Activated T-helper 1 cell treated with anti-CD3 and anti-CD28 coated beads, Interleukin-2, amount 50 U/mL, for 16 hours (primary cell): ENCODE results near the gene CCR5AS.

Experiments used
- DNase-seq, 2 donors: peaks; one replicate each; pipeline ENCODE4 v3.0.0-alpha.2; 2020; ENCODE audit warnings: low read depth in 1 of 2, low spot score in 1 of 2

The CCR5AS gene

DNA sequence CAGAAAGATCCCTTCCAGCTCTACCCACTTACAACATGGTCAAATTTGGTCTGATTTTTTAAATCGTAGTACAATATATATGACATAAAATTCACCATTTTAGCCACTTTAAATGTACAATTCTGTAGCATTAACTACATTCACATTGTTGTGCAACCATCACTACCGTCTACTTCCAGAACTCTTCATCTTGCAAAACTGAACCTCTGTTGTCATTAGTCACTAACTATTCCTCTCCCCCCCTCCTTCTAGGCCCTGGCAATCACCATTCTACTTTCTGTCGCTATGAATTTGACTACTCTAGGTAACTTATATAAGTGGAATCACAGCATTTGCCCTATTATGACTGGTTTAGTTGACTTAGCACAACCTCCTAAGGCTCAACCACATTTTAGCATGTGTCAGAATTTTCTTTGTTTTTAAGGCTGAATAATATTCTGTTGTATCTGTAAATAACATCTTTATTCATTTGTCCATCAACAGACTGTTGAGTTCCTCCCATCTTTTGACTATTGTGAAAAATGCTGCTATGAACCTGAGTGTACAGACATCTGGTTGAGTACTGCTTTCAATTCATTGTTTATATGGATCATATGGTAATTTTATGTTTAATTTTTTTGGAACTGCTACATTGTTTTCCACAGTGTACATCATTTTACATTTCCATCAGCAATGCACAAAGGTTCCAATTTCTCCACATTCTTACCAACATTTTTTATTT is 88.5 kb downstream of the CCR5AS start:
- DNase-seq: no peak

DNA sequence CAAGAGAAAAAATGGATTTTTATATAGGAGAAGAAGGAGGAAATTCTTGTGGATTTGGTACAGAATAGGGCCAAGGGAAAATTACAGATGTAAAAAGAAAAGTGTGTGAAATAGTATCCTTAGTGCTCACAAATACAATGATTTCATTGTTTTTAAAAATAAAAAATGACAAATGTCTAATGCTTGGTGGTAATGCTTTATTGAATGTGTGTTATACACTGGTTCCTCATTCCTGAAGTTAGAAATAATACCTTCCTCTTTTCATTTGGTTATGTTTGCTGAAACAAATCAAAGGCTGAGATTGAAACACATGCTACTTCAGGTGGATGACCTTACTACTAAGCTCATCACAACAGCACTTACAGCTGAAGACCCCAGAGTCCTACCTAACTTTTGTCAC is 90.7 kb downstream of the CCR5AS start:
- no peak for DNase-seq

DNA sequence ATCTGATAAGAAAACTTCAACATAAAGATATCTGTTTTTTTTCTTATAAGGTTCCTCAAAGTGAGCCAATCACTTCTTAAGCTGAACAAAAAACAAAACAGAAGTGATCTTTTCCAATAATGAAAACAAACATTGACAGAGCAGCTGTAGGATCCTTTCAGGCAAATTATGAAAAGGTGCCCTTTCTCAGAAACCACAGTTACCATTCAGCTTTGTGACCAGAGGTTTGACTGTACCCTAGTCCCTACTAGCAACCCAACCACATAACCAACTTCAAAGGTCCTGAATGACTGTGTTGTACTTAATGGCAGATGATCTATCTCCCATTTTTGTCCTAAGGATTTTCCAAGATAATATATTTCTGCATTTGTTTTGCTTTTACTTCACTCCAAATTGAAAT is 92.3 kb downstream of the CCR5AS start:
- no peak for DNase-seq
